Liver (tissue), 9 donors: ENCODE results near the gene CACNA1F. TPM values are rescaled to one million over a fixed set of nuclear protein-coding genes. Genes with fewer than 3 reads are reported as not detected.

ENCODE experiments used
- DNase-seq: peaks from one replicate; pipeline ENCODE4 v3.0.0-alpha.2; 2017; ENCODE audit warnings: low spot score
- H3K27ac ChIP-seq, 2 donors: one replicate each; pipeline ENCODE4 v1.7.0; 2013; ENCODE audit warnings: inconsistent platforms in 2 of 2, low read length in 2 of 2, control low read depth in 1 of 2, low read depth in 1 of 2, mild to moderate bottlenecking in 1 of 2
- H3K27me3 ChIP-seq, 4 donors: one replicate each; pipeline versions ENCODE4 v1.6.1 to v1.7.0; 2013; ENCODE audit warnings: low read length in 3 of 4, inconsistent platforms in 1 of 4, mild to moderate bottlenecking in 1 of 4, moderate library complexity in 1 of 4; ENCODE audit not compliant: control insufficient read depth in 4 of 4, insufficient read depth in 4 of 4
- H3K36me3 ChIP-seq, 4 donors: one replicate each; pipeline versions ENCODE4 v1.6.1 to v1.7.0; 2013; ENCODE audit warnings: low read length in 3 of 4, mild to moderate bottlenecking in 3 of 4, low read depth in 1 of 4, moderate library complexity in 1 of 4; ENCODE audit not compliant: control insufficient read depth in 4 of 4, insufficient read depth in 3 of 4
- H3K4me1 ChIP-seq, 4 donors: one replicate each; pipeline versions ENCODE4 v1.6.1 to v1.7.0; 2013; ENCODE audit warnings: low read length in 3 of 4, mild to moderate bottlenecking in 3 of 4, moderate library complexity in 1 of 4; ENCODE audit not compliant: control insufficient read depth in 4 of 4, insufficient read depth in 4 of 4
- H3K4me3 ChIP-seq, 3 donors: one replicate each; pipeline versions ENCODE4 v1.6.1 to v1.7.0; 2013; ENCODE audit warnings: low read length in 3 of 3, control low read depth in 1 of 3, low read depth in 1 of 3, mild to moderate bottlenecking in 1 of 3
- H3K9ac ChIP-seq, 2 donors: one replicate each; pipeline ENCODE4 v1.7.0; 2013; ENCODE audit warnings: low read length in 2 of 2, mild to moderate bottlenecking in 2 of 2, moderate library complexity in 2 of 2, control low read depth in 1 of 2, low read depth in 1 of 2
- H3K9me3 ChIP-seq, 4 donors: one replicate each; pipeline versions ENCODE4 v1.6.1 to v1.7.0; 2013; ENCODE audit warnings: low read length in 3 of 4; ENCODE audit not compliant: control insufficient read depth in 4 of 4
- ATF3 ChIP-seq: IDR thresholded peaks from 2 replicates; pipeline ENCODE4 v1.6.1; 2016; ENCODE audit warnings: antibody characterized with exemption
- CTCF ChIP-seq: fragments of 150-350 bp; IDR thresholded peaks from 2 replicates; pipeline ENCODE4 v1.5.1; 2017; ENCODE audit warnings: improper control_type of control experiment, low read depth, low read length; ENCODE audit not compliant: missing input control
- EGR1 ChIP-seq, 2 donors: IDR thresholded peaks; 2 replicates each; pipeline ENCODE4 v1.6.1; 2016 to 2018; ENCODE audit warnings: antibody characterized with exemption in 2 of 2, low read depth in 2 of 2
- FOXA1 ChIP-seq: IDR thresholded peaks from 2 replicates; pipeline ENCODE4 v1.6.1; 2016; ENCODE audit warnings: antibody characterized with exemption
- FOXA2 ChIP-seq: IDR thresholded peaks from 2 replicates; pipeline ENCODE4 v1.6.1; 2016; ENCODE audit warnings: antibody characterized with exemption
- GABPA ChIP-seq, 2 donors: IDR thresholded peaks in 1 of 2; conservative IDR thresholded peaks in 1 of 2; 2 replicates each; pipeline ENCODE4 v1.6.1; 2016; ENCODE audit warnings: antibody characterized with exemption in 2 of 2, mild to moderate bottlenecking in 1 of 2, moderate library complexity in 1 of 2
- HNF4A ChIP-seq, 2 donors: conservative IDR thresholded peaks; 2 replicates each; pipeline ENCODE4 v1.6.1; 2016; ENCODE audit warnings: antibody characterized with exemption in 2 of 2, mild to moderate bottlenecking in 2 of 2
- JUND ChIP-seq, 2 donors: IDR thresholded peaks; 2 replicates each; pipeline ENCODE4 v1.6.1; 2016; ENCODE audit warnings: antibody characterized with exemption in 2 of 2
- NR2F2 ChIP-seq: IDR thresholded peaks from 2 replicates; pipeline ENCODE4 v1.6.1; 2016; ENCODE audit warnings: antibody characterized with exemption
- RAD21 ChIP-seq, 2 donors: IDR thresholded peaks; 2 replicates each; pipeline ENCODE4 v1.6.1; 2016; ENCODE audit warnings: antibody characterized with exemption in 2 of 2, mild to moderate bottlenecking in 2 of 2
- RXRA ChIP-seq, 2 donors: IDR thresholded peaks; 2 replicates each; pipeline ENCODE4 v1.6.1; 2017 to 2018; ENCODE audit warnings: antibody characterized with exemption in 2 of 2, mild to moderate bottlenecking in 1 of 2
- SP1 ChIP-seq: IDR thresholded peaks from 2 replicates; pipeline ENCODE4 v1.6.1; 2018; ENCODE audit warnings: antibody characterized with exemption, mild to moderate bottlenecking
- TAF1 ChIP-seq: conservative IDR thresholded peaks from 2 replicates; pipeline ENCODE4 v1.6.1; 2016; ENCODE audit warnings: antibody characterized with exemption, mild to moderate bottlenecking
- YY1 ChIP-seq: IDR thresholded peaks from 2 replicates; pipeline ENCODE4 v1.6.1; 2016; ENCODE audit warnings: antibody characterized with exemption, mild to moderate bottlenecking
- WGBS: extraction: QIAGEN DNeasy Blood & Tissue Kit; methylation state at CpG from one replicate; pipeline ENCODE4 v1.1.7; 2013; 5-methylcytosine and 5-hydroxymethylcytosine counted together
- polyA plus RNA-seq, 2 donors: library from polyadenylated mRNA; stranded (reverse) in 1 of 2; unstranded in 1 of 2; fragments of 200-250 nt in 1 of 2; fragments of >200 nt in 1 of 2; fragmentation: Nextera tagmentation in 1 of 2; extraction: Ambion mirVana in 1 of 2; gene quantifications; one replicate each; pipeline versions ENCODE4 v1.2.1 to v1.2.3, GENCODE V29; 2013 to 2015
- total RNA-seq, 2 donors: library from RNA; depleted of rRNA; stranded (reverse); fragments of >200 nt; gene quantifications; one replicate each; pipeline ENCODE4 v1.2.3, GENCODE V29; 2014
- TF ChIP-seq, protein P1 (sequence below): IDR thresholded peaks from 2 replicates; pipeline ENCODE4 v1.6.1; 2016; ENCODE audit warnings: antibody characterized with exemption, mild to moderate bottlenecking
- TF ChIP-seq, protein P2 (sequence below): IDR thresholded peaks from 2 replicates; pipeline ENCODE4 v1.6.1; 2016; ENCODE audit warnings: antibody characterized with exemption
- donor health status: healthy.
- donor health status: healthy.
- donor health status: healthy.
- donor health status: healthy.
- donor health status: healthy.

The CACNA1F gene
- total and polyA plus RNA-seq, 4 donors, result 0.03 TPM; not detected in 3

DNA sequence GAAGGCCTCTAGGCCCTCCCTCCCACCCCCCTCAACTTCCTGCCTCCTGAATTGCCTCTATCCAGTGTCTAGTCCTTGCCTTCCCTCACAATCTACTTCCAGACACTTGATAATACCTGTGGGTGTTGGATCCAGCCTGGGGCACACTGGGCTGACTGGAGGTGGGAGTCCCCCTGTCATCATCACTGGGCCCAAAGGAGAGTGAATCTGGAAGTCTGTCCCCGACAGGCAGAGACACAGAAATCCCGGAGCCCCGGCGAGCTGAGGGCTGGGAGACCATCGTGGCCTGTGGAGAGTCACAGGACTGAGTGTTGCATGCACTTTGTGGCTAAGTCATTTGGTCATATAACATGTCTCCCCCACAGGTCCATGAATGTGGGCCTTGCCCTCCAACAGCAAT lies 24.7 kb downstream of the CACNA1F start:
- Histone ChIP-seq H3K9ac (no peak overlapping the region), H3K9me3 (no peaks in the 10 kb centered on the region)
- 93% methylated on average over 5 of the region's 5 CpGs for WGBS

GRCh38 chrX:49206543-49206942 lies 26.6 kb downstream of the CACNA1F start:
- H3K27me3 ChIP-seq, result no peaks in the 10 kb centered on the region
- TF ChIP-seq GABPA (IDR thresholded peaks at IDR 0.05 in 1 of 2, conservative IDR thresholded peaks at IDR 0.05 in 1 of 2), result no peak
- H3K9ac ChIP-seq, result no peak overlapping the region
- no peaks in the 10 kb centered on the region for H3K36me3 ChIP-seq
- H3K27ac ChIP-seq, result no peak overlapping the region
- WGBS, result 80% methylated on average over 8 of the region's 8 CpGs
- DNase-seq, result no peak
- H3K4me3 ChIP-seq, result no peak overlapping the region
- H3K4me1 ChIP-seq, result no peaks in the 10 kb centered on the region
- H3K9me3 ChIP-seq, result no peaks in the 10 kb centered on the region

More for the DNA sequence above, 24.7 kb downstream of the CACNA1F start:
- Histone ChIP-seq H3K4me1 (no peaks in the 10 kb centered on the region), H3K4me3 (no peak overlapping the region), H3K27me3 (no peaks in the 10 kb centered on the region), H3K27ac (no peak overlapping the region), H3K36me3 (no peaks in the 10 kb centered on the region)
- DNase-seq, result no peak
- TF ChIP-seq YY1, result no peak
- no peak for TF ChIP-seq FOXA1
- no peak for TF ChIP-seq RXRA (IDR thresholded peaks at IDR 0.05)
- TF ChIP-seq ATF3, result no peak
- no peak for TF ChIP-seq EGR1 (IDR thresholded peaks at IDR 0.05; ENCODE audit: low read depth in 2 of 2)
- TF ChIP-seq HNF4A (conservative IDR thresholded peaks at IDR 0.05), result no peak
- TF ChIP-seq, protein P1, sequence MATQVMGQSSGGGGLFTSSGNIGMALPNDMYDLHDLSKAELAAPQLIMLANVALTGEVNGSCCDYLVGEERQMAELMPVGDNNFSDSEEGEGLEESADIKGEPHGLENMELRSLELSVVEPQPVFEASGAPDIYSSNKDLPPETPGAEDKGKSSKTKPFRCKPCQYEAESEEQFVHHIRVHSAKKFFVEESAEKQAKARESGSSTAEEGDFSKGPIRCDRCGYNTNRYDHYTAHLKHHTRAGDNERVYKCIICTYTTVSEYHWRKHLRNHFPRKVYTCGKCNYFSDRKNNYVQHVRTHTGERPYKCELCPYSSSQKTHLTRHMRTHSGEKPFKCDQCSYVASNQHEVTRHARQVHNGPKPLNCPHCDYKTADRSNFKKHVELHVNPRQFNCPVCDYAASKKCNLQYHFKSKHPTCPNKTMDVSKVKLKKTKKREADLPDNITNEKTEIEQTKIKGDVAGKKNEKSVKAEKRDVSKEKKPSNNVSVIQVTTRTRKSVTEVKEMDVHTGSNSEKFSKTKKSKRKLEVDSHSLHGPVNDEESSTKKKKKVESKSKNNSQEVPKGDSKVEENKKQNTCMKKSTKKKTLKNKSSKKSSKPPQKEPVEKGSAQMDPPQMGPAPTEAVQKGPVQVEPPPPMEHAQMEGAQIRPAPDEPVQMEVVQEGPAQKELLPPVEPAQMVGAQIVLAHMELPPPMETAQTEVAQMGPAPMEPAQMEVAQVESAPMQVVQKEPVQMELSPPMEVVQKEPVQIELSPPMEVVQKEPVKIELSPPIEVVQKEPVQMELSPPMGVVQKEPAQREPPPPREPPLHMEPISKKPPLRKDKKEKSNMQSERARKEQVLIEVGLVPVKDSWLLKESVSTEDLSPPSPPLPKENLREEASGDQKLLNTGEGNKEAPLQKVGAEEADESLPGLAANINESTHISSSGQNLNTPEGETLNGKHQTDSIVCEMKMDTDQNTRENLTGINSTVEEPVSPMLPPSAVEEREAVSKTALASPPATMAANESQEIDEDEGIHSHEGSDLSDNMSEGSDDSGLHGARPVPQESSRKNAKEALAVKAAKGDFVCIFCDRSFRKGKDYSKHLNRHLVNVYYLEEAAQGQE, result no peak
- TF ChIP-seq NR2F2, result no peak
- no peak for TF ChIP-seq SP1
- no peak for TF ChIP-seq RAD21 (IDR thresholded peaks at IDR 0.05)
- no peak for TF ChIP-seq TAF1
- TF ChIP-seq JUND (IDR thresholded peaks at IDR 0.05), result no peak
- no peak for TF ChIP-seq GABPA (IDR thresholded peaks at IDR 0.05 in 1 of 2, conservative IDR thresholded peaks at IDR 0.05 in 1 of 2)
- no peak for TF ChIP-seq FOXA2
- TF ChIP-seq, protein P2, sequence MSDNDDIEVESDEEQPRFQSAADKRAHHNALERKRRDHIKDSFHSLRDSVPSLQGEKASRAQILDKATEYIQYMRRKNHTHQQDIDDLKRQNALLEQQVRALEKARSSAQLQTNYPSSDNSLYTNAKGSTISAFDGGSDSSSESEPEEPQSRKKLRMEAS, result no peak
- TF ChIP-seq CTCF, result no peak
